OCI-LY7 (cell line): ENCODE results near the gene SELENOW.

Source experiments
- CTCF ChIP-seq: fragments of 200-600 bp; sonication (generic); conservative IDR thresholded peaks from 2 replicates; pipeline ENCODE4 v1.5.1; 2014; ENCODE audit warnings: mild to moderate bottlenecking, antibody characterized with exemption, low read length, moderate library complexity, mixed read lengths
- EZH2phosphoT487 ChIP-seq: fragments of 200-600 bp; sonication (generic); IDR thresholded peaks from 2 replicates; pipeline ENCODE4 v1.6.1; 2018; ENCODE audit warnings: low read depth, borderline replicate concordance, mild to moderate bottlenecking, mixed run types, antibody characterized with exemption, low read length, moderate library complexity, mixed read lengths

- TF ChIP-seq EZH2phosphoT487 (no peak), CTCF (no peak)
Measured at GRCh38 chr19:47778049-47778953, at the start of gene SELENOW.
